C4-2B (cell line): Measurements from ENCODE around the gene IL17D.

Experiments used
- H3K27ac ChIP-seq: fragments of 450-650 bp; 2 replicates; pipeline ENCODE4 v1.5.1; 2017
- ZFX ChIP-seq: fragments of 450-650 bp; IDR thresholded peaks from 2 replicates; pipeline ENCODE4 v1.6.1; 2017
- TF ChIP-seq, protein P1 (sequence below): fragments of 450-650 bp; conservative IDR thresholded peaks from 2 replicates; pipeline ENCODE4 v1.5.1; 2017; ENCODE audit warnings: mild to moderate bottlenecking

IL17D gene

DNA sequence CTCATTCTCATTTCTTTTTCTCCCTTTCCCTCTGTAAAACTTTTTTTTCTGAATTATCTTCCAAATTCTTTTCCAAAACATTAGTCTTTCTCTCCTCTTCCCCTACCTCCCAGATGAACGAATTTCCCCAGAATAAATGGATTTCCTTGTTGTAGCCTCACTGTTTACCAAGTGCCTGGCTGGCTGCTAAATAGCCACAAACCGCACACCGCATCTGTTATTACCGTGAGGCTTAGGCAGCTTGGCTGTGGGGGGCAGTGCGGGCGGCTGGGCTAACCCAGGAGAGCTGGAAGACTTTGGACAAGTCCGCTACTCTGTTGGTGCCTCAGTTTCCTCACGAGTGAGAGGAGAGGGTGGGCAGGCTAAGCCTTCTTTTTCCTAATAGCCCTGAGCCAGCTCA lies 10.7 kb downstream of the IL17D start:
- TF ChIP-seq, protein P1, sequence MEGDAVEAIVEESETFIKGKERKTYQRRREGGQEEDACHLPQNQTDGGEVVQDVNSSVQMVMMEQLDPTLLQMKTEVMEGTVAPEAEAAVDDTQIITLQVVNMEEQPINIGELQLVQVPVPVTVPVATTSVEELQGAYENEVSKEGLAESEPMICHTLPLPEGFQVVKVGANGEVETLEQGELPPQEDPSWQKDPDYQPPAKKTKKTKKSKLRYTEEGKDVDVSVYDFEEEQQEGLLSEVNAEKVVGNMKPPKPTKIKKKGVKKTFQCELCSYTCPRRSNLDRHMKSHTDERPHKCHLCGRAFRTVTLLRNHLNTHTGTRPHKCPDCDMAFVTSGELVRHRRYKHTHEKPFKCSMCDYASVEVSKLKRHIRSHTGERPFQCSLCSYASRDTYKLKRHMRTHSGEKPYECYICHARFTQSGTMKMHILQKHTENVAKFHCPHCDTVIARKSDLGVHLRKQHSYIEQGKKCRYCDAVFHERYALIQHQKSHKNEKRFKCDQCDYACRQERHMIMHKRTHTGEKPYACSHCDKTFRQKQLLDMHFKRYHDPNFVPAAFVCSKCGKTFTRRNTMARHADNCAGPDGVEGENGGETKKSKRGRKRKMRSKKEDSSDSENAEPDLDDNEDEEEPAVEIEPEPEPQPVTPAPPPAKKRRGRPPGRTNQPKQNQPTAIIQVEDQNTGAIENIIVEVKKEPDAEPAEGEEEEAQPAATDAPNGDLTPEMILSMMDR = no peak
- no peak for TF ChIP-seq ZFX
- H3K27ac ChIP-seq = no peak overlapping the region

DNA sequence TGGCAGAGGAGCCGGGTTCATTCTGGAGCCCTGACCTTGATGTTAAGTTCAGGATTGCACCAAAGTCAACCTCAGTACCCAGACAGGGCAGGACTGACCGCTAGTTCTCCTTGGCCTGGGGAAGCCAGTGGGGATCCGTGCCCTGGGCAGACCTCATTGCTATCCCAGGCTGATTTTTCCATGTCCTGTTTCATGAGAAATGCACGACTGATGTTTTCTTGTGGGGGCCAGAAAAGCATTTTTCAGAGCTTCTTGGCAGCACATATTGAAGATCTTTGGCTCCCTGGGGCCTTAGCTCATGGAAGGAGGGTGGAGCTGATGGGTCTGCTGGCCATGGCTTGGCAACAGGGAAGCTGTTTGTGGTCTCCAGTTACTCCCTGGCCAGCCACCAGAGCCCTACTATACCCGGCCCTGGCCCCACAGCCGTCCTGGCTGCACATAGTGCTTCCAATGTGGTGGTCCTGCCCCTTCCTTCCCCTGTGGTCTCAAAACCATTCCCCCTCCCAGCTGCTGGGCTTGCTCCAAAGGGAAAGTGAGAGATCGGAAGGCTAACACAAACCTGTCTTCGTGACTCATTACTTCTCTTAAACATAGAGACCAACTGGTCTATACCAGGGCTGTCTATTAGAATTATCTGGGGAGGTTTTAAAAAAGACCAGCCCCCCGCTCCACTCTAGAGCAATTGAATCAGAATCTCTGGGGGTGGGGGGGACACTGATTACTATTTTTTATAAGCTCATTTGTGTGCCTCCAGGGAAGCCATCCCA lies 11.2 kb downstream of the IL17D start:
- no peak for TF ChIP-seq ZFX
- TF ChIP-seq, protein P1 = no peak
- H3K27ac ChIP-seq = no peak overlapping the region

DNA sequence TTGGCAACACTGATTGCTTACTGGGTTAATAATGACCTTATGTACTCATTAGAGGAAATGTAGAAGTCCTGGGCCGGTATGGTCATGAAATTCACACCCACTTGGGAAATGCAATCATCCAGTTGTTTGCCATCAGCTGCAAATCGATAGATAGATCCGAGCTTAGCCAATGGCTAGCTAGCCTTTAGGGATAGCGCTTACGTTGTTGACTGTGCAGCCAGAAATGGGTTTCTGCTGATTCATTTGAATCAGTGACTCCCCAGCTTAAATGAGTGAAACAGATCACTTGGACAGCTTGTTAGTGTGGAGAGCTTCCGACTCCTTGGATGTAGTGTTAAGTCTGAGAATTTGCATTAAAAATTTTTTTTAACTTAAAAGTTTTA lies 11.8 kb downstream of the IL17D start:
- no peak overlapping the region for H3K27ac ChIP-seq
- TF ChIP-seq, protein P1 = no peak
- TF ChIP-seq ZFX = no peak

DNA sequence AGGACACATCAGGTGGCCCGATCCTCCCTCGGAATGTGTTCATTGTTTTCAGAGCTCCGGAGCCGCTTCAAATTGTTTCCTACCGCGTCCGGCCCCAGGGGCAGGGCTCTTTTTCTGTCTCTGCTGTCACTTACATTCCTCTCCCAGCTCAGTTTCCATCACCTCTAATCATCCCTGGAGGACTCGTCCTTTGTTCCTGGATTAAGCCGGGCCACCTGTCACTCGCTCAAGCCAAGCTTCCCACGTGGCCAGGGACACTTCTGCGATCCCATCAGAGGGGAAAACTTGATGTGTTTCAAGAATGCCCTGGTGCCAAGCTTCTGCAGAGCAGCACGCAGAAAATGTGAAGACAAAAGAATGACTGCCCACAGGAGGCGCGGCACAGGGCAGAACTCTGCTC lies 13.5 kb downstream of the IL17D start:
- H3K27ac ChIP-seq = no peak overlapping the region
- TF ChIP-seq ZFX = no peak
- TF ChIP-seq, protein P1 = no peak

DNA sequence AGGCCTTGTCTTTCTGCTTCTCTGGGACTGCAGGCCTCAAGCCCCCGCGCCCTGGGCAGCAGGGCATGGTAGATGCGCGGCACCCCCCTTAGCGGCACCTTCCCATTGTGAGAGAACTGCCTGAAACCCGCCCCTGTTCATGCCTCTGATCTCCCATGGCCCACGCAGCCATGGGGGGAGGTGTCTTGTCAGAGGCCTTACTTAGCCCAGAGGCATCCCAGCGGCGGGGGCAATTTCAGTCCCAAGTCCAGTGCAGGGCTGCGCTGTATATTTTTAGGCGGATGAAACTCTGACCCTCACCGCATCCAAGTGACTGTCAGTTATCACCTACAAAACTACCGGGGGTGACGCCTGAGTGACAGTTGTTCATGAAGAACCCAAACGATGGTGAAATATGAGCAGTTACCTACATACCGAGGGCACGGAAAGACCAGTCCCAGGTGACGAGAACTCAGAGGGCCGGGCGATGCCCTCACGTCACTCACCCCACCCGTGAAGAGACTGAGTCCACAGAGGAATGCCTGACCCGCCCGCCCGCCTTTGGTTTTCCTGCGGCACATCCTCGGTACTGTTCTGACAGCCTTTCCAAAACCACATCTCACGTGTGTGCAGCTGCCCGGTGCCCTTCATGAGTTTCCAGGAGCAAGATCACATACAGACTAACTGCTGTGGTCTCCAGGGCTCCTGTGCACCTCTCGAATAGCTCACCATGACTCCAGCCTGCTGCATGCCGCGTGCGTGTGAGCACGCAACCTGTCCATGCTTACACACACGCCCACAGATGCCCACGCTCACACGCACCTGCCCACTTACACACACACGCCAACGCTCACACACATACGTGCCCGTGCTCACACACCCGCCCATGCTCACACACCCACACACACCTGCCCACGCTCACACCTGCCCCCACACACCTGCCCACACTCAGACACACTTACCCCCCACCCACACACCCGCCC lies 14.4 kb downstream of the IL17D start:
- H3K27ac ChIP-seq = no peak overlapping the region
- no peak for TF ChIP-seq ZFX
- TF ChIP-seq, protein P1 = no peak

DNA sequence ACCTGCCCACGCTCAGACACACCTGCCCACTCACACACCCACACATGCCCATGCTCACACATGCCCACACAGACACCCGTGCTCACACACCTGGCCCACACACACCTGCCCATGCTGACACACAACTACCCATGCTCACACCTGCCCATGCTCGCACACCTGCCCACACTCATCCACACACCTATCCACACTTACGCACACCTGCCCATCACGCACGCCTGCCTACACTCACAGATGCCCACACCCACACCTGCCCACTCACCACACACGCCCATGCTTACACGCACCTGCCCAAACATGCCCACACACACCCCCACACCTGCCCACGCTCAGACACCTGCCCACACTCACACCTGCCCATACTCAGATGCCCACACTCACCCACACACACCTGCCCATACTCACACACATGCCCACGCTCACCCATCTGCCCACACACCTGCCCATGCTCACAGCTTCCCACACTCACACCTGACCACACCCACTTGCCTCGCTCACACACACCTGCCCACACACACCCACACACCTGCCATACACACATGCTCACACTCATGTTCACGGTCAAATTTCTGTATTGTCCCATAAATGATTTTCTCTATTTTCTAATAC lies 15.6 kb downstream of the IL17D start:
- no peak overlapping the region for H3K27ac ChIP-seq
- TF ChIP-seq, protein P1 = no peak
- no peak for TF ChIP-seq ZFX
